ENCODE results near the gene CDK10.

DNA sequence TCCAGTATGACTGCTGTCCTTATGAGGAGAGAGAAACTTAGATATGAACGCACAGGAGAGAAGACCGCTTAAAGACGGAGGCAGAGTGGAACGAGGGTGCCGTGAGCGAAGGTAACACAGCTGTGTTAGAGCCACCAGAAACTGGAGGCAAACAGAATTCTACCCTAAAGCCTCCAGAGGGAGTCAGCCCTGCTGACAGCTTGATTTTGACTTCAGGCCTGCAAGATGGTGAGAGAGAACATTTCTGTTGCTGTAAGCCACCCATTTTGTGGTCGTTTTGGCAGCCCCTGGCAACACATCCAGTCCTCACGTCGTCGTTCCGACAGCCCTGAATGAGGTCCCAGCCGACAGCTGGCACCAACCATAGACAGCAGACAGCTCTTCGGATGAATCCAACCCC is 17.8 kb downstream of the CDK10 start:
- TF ChIP-seq, protein P1, sequence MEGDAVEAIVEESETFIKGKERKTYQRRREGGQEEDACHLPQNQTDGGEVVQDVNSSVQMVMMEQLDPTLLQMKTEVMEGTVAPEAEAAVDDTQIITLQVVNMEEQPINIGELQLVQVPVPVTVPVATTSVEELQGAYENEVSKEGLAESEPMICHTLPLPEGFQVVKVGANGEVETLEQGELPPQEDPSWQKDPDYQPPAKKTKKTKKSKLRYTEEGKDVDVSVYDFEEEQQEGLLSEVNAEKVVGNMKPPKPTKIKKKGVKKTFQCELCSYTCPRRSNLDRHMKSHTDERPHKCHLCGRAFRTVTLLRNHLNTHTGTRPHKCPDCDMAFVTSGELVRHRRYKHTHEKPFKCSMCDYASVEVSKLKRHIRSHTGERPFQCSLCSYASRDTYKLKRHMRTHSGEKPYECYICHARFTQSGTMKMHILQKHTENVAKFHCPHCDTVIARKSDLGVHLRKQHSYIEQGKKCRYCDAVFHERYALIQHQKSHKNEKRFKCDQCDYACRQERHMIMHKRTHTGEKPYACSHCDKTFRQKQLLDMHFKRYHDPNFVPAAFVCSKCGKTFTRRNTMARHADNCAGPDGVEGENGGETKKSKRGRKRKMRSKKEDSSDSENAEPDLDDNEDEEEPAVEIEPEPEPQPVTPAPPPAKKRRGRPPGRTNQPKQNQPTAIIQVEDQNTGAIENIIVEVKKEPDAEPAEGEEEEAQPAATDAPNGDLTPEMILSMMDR (IDR thresholded peaks at IDR 0.05): no peak
- no peak for TF ChIP-seq POLR2A (IDR thresholded peaks at IDR 0.05)
